ENCODE measurements around the gene PCDHB6.
"Not testable (repeated sequence)": the region's sequence is repeated elsewhere in the genome, so short reads cannot be mapped to it uniquely, and the experiment has no call there.

The PCDHB6 gene

GRCh38 chr5:141172381-141173204, 22.7 kb downstream of the PCDHB6 start, which contains the start of gene PCDHB7:
Gene PCDHB7, plus strand, starts transcription at chr5:141172644. Its CDS starts 192 bp downstream, at chr5:141172836.
- no peak for DNase-seq (ENCODE audit: low read depth in 3 of 3)

DNA sequence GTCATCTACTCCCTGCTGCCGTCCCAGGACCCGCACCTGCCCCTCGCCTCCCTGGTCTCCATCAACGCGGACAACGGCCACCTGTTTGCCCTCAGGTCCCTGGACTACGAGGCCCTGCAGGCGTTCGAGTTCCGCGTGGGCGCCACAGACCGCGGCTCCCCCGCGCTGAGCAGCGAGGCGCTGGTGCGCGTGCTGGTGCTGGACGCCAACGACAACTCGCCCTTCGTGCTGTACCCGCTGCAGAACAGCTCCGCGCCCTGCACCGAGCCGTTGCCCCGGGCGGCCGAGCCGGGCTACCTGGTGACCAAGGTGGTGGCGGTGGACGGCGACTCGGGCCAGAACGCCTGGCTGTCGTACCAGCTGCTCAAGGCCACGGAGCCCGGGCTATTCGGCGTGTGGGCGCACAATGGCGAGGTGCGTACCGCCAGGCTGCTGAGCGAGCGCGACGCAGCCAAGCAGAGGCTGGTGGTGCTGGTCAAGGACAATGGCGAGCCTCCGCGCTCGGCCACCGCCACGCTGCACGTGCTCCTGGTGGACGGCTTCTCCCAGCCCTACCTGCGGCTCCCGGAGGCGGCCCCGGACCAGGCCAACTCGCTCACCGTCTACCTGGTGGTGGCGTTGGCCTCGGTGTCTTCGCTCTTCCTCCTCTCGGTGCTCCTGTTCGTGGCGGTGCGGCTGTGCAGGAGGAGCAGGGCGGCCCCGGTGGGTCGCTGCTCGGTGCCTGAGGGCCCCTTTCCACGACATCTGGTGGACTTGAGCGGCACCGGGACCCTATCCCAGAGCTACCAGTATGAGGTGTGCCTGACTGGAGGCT, 24.6 kb downstream of the PCDHB6 start:
- DNase-seq (ENCODE audit: low read depth in 3 of 3): not testable (repeated sequence)

- no peak for DNase-seq (ENCODE audit: low read depth in 3 of 3)
Measured at GRCh38 chr5:141175933-141176332, 26.1 kb downstream of the PCDHB6 start.

DNA sequence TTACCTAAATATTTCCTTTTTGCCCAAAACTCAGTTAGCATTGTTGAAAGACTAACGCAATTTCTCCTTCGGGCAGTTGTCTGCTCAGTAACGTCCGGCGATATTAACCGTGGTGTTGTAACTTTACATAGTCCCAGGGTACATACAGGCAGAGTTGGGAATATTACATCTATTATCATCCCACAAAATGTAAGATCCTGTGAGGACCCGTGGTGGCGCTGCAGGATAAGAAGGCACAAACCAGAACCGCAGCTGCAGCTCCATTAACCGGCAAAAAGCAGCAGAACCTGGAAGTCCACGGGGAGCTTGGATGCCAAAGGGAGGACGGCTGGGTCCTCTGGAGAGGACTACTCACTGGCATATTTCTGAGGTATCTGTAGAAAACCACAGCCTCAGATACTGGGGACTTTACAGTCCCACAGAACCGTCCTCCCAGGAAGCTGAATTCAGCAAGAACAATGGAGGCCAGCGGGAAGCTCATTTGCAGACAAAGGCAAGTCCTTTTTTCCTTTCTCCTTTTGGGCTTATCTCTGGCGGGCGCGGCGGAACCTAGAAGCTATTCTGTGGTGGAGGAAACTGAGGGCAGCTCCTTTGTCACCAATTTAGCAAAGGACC, 27.8 kb downstream of the PCDHB6 start, which contains the start of gene PCDHB8:
TSS of gene PCDHB8 (plus strand) at position 214 of the 615 bp plus-strand sequence. CDS start at position 459, 245 bp downstream.
- not testable (repeated sequence) for DNase-seq (ENCODE audit: low read depth in 3 of 3)

DNA sequence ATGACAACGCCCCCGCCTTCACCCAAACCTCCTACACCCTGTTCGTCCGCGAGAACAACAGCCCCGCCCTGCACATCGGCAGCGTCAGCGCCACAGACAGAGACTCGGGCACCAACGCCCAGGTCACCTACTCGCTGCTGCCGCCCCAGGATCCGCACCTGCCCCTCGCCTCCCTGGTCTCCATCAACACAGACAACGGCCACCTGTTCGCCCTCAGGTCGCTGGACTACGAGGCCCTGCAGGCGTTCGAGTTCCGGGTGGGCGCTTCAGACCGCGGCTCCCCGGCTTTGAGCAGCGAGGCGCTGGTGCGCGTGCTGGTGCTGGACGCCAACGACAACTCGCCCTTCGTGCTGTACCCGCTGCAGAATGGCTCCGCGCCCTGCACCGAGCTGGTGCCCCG, 29.5 kb downstream of the PCDHB6 start:
- not testable (repeated sequence) for DNase-seq (ENCODE audit: low read depth in 3 of 3)

GRCh38 chr5:141179876-141180275, 30.0 kb downstream of the PCDHB6 start:
- DNase-seq (ENCODE audit: low read depth in 3 of 3): not testable (repeated sequence)

DNA sequence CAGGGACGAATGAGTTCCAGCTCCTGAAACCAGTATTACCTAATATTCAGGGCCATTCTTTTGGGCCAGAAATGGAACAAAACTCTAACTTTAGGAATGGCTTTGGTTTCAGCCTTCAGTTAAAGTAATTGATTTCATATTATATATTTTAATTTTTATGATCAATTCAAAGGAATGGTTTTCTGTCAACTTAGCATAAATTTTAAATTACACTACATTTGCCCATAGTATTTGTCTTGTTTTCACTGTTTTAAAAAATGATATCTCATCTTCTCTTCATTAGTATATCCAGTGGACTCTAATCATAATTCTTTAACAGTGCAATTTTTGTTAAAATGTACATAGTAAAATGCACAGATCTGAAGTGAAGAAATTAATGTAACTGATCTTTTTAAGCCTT, 30.5 kb downstream of the PCDHB6 start:
- DNase-seq (ENCODE audit: low read depth in 3 of 3): no peak

DNA sequence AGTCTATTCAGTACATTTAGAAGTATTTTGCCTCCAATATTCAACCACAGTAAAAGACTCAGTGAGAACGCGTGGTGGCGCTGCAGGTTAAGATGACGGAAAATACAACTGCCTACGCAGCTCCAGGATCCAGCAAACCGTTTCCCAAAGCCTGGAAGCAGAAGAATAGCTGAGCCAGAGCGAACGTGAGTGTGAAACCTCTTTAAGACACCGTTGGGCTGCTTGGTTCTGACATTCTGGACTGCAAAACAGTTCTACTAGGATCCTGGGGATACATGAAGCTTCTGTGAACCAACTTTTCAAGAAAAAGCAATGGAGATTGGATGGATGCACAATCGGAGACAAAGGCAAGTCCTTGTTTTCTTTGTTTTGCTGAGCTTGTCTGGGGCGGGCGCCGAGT, 32.4 kb downstream of the PCDHB6 start, which contains the start of gene PCDHB16:
TSS of gene PCDHB16 (plus strand) at position 140 of the 400 bp plus-strand sequence. CDS start at position 313, 173 bp downstream.
- no peak for DNase-seq (ENCODE audit: low read depth in 3 of 3)

DNA sequence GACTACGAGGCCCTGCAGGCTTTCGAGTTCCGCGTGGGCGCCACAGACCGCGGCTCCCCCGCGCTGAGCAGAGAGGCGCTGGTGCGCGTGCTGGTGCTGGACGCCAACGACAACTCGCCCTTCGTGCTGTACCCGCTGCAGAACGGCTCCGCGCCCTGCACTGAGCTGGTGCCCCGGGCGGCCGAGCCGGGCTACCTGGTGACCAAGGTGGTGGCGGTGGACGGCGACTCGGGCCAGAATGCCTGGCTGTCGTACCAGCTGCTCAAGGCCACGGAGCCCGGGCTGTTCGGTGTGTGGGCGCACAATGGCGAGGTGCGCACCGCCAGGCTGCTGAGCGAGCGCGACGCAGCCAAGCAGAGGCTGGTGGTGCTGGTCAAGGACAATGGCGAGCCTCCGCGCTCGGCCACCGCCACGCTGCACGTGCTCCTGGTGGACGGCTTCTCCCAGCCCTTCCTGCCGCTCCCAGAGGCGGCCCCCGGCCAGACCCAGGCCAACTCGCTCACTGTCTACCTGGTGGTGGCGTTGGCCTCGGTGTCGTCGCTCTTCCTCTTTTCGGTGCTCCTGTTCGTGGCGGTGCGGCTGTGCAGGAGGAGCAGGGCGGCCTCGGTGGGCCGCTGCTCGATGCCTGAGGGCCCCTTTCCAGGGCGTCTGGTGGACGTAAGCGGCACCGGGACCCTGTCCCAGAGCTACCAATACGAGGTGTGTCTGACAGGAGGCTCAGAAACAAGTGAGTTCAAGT, 34.4 kb downstream of the PCDHB6 start:
- DNase-seq (ENCODE audit: low read depth in 3 of 3): not testable (repeated sequence)

GRCh38 chr5:141186897-141187512, 37.1 kb downstream of the PCDHB6 start, which contains the start of gene PCDHB9:
Gene PCDHB9, plus strand, starts transcription at chr5:141187161. Its CDS starts 158 bp downstream, at chr5:141187319.
- no peak for DNase-seq (ENCODE audit: low read depth in 3 of 3)

DNA sequence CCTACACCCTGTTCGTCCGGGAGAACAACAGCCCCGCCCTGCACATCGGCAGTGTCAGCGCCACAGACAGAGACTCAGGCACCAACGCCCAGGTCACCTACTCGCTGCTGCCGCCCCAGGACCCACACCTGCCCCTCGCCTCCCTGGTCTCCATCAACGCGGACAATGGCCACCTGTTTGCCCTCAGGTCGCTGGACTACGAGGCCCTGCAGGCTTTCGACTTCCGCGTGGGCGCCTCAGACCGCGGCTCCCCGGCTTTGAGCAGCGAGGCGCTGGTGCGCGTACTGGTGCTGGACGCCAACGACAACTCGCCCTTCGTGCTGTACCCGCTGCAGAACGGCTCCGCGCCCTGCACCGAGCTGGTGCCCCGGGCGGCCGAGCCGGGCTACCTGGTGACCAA, 38.8 kb downstream of the PCDHB6 start:
- DNase-seq (ENCODE audit: low read depth in 3 of 3): not testable (repeated sequence)

DNA sequence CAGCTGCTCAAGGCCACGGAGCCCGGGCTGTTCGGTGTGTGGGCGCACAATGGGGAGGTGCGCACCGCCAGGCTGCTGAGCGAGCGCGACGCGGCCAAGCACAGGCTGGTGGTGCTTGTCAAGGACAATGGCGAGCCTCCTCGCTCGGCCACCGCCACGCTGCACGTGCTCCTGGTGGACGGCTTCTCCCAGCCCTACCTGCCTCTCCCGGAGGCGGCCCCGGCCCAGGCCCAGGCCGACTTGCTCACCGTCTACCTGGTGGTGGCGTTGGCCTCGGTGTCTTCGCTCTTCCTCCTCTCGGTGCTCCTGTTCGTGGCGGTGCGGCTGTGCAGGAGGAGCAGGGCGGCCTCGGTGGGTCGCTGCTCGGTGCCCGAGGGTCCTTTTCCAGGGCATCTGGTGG, 39.3 kb downstream of the PCDHB6 start:
- not testable (repeated sequence) for DNase-seq (ENCODE audit: low read depth in 3 of 3)

GRCh38 chr5:141192110-141192725, 42.4 kb downstream of the PCDHB6 start, which contains the start of gene PCDHB10:
Gene PCDHB10, plus strand, starts transcription at chr5:141192353. Its CDS starts 200 bp downstream, at chr5:141192553.
- peak in 2 of 3 donors; percentile 8 to 20 for DNase-seq (ENCODE audit: low read depth in 3 of 3)

DNA sequence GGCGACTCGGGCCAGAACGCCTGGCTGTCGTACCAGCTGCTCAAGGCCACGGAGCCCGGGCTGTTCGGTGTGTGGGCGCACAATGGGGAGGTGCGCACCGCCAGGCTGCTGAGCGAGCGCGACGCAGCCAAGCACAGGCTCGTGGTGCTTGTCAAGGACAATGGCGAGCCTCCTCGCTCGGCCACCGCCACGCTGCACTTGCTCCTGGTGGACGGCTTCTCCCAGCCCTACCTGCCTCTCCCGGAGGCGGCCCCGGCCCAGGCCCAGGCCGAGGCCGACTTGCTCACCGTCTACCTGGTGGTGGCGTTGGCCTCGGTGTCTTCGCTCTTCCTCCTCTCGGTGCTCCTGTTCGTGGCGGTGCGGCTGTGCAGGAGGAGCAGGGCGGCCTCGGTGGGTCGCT, 44.5 kb downstream of the PCDHB6 start:
- not testable (repeated sequence) for DNase-seq (ENCODE audit: low read depth in 3 of 3)

DNA sequence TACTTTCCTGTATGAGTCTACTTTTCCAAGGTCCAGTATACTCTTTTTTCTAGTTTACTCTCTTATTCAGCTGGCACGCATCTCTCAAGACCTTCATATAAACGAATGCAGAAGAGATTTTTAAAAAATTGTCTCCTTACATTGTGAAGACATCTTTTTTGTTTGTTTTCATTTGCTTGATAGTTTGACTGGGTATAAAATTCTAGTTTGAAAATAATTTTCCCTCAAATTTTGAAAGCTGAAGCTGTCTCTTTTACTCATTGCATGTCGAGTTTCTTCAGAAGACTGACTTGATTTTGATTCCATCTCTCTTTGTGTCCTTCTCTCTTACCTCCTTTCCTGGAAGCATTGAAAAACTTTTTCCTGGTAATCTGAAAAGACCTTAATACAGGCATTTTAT, 46.5 kb downstream of the PCDHB6 start:
- DNase-seq (ENCODE audit: low read depth in 3 of 3): no peak

DNA sequence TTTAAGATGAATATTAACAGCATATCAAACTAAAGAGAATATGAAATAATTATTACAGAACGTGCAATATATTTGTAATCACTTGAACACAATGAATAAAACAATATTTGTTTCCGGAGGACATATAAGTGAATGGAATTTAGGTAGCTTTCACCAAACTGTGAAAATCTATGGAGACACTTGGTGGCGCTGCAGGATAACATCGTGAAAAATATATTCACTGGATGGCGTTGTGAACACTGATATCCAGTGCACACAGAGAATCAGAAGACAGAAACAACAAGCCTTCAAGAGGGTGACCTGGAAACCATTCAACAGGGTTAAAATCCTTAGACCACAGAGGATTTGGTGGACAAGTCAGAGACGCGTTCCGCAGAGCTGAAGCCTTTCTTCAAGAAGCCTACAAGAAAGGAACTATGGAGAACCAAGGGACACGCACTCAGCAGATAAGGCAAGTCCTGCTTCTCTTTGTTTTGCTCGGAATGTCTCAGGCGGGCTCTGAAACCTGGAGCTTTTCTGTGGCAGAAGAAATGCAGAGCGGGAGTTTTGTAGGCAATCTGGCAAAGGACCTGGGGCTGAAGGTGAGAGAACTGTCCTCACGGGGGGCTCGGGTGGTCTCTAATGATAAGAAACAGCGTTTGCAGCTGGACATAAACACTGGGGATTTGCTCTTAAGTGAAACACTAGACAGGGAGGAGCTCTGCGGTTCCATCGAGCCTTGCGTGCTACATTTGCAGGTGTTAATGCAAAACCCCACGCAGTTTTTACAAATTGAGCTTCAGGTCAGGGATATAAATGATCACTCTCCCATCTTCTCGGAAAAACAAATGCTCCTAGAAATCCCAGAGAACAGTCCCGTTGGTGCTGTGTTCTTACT, 49.7 kb downstream of the PCDHB6 start, which contains the start of gene PCDHB11:
TSS of gene PCDHB11 (plus strand) at position 269 of the 877 bp plus-strand sequence. CDS start at position 417, 148 bp downstream.
- no peak for DNase-seq (ENCODE audit: low read depth in 3 of 3)

GRCh38 chr5:141201126-141201525, 51.3 kb downstream of the PCDHB6 start:
- DNase-seq (ENCODE audit: low read depth in 3 of 3): not testable (repeated sequence)

DNA sequence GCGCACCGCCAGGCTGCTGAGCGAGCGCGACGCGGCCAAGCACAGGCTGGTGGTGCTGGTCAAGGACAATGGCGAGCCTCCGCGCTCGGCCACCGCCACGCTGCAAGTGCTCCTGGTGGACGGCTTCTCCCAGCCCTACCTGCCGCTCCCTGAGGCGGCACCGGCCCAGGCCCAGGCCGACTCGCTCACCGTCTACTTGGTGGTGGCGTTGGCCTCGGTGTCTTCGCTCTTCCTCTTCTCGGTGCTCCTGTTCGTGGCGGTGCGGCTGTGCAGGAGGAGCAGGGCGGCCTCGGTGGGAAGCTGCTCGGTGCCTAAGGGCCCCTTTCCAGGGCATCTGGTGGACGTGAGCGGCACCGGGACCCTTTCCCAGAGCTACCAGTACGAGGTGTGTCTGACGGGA, 51.8 kb downstream of the PCDHB6 start:
- DNase-seq (ENCODE audit: low read depth in 3 of 3): not testable (repeated sequence)
